Activated CD4-positive, alpha-beta memory T cell treated with anti-CD3 and anti-CD28 coated beads for 36 hours (primary cell): ENCODE results near the gene UHMK1. TPM values are rescaled to one million over a fixed set of nuclear protein-coding genes. Genes with fewer than 3 reads are reported as not detected.
"Not testable (repeated sequence)": the region's sequence is repeated elsewhere in the genome, so short reads cannot be mapped to it uniquely, and the experiment has no call there.

Experiments
- CTCF ChIA-PET: fragments of 350-600 bp; sonication (Branson Sonifier 250); formaldehyde crosslinking; loops from one replicate; lab custom pipeline; 2021; ENCODE audit warnings: antibody characterized with exemption, inconsistent platforms; lab: Charles Lee
- POLR2A ChIA-PET: fragments of 350-600 bp; sonication (Branson Sonifier 250); formaldehyde crosslinking; loops from one replicate; lab custom pipeline; 2021; ENCODE audit warnings: antibody characterized with exemption; lab: Charles Lee
- DNase-seq: peaks from one replicate; pipeline ENCODE4 v3.0.0-alpha.2; 2020
- H3K27ac Mint-ChIP-seq: one replicate; pipeline ENCODE4 v1.8.0; 2021; ENCODE audit warnings: mixed read lengths
- H3K27me3 Mint-ChIP-seq: one replicate; pipeline ENCODE4 v1.8.0; 2021; ENCODE audit warnings: mixed read lengths
- H3K36me3 Mint-ChIP-seq: one replicate; pipeline ENCODE4 v1.8.0; 2021; ENCODE audit warnings: mixed read lengths
- H3K4me1 Mint-ChIP-seq: one replicate; pipeline ENCODE4 v1.8.0; 2021; ENCODE audit warnings: low read depth, mixed read lengths
- H3K4me3 Mint-ChIP-seq: one replicate; pipeline ENCODE4 v1.8.0; 2021; ENCODE audit warnings: mild to moderate bottlenecking, mixed read lengths
- H3K9me3 Mint-ChIP-seq: one replicate; pipeline ENCODE4 v1.8.0; 2021; ENCODE audit warnings: mixed read lengths
- intact Hi-C: fragments of 100-400 bp; cut with micrococcal nuclease; formaldehyde crosslinking; loops from one replicate; pipeline ENCODE4 v1.15.1; 2023
- total RNA-seq, 2 experiments: library from RNA; stranded (reverse); gene quantifications; one replicate each; pipeline ENCODE4 v1.2.3, GENCODE V29; 2021

The UHMK1 gene
- total RNA-seq, 2 experiments from 2014 or later, result 51.0 to 51.6 TPM

DNA sequence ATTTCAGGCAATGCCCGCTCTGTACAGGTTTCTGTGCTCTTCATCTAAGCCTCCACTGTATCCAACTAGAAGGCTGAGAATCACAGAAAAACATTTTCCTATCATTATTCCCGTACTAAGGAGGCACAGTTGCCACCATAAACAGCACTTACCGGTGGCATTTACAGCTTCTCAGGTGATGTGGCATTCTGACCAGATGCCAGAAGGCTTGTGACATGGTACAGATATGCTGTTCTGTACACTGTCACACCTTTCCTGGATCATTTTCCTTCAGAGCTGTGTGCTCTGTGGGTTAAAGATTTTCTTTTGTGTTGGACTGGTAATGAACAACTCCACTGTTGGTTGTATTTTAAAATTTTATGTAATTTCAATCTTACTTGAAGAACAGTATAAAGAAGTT is 59.9 kb downstream of the UHMK1 start:
- Mint-ChIP-seq H3K4me3 (no peak overlapping the region), H3K4me1 (peaks cover 19% of the 10 kb centered on the region), H3K27ac (no peak overlapping the region), H3K27me3 (no peaks in the 10 kb centered on the region), H3K9me3 (no peaks in the 10 kb centered on the region), H3K36me3 (no peaks in the 10 kb centered on the region)
- POLR2A ChIA-PET, result no interaction called here
- intact Hi-C loops, result no loop called here
- no peak for DNase-seq
- CTCF ChIA-PET, result no interaction called here

GRCh38 chr1:162560303-162561036 is 62.9 kb downstream of the UHMK1 start:
- intact Hi-C loops, result loop anchor here (1.0 to 5.0 kb wide), 4 partner anchors 22 to 760 kb away; partner anchors contain the start of genes HSD17B7, NUF2 and UHMK1
- Mint-ChIP-seq H3K4me3 (peak overlapping the region; percentile 93), H3K27me3 (no peaks in the 10 kb centered on the region), H3K4me1 (peaks cover 37% of the 10 kb centered on the region), H3K27ac (peak overlapping the region; percentile 93), H3K36me3 (no peaks in the 10 kb centered on the region), H3K9me3 (no peaks in the 10 kb centered on the region)
- DNase-seq, result no peak
- ChIA-PET POLR2A (interaction anchor here (1.2 to 1.3 kb wide), 2 partner anchors 22 to 34 kb away, joined by 3 to 5 read pairs; no protein-coding TSS in a partner anchor), CTCF (no interaction called here)

- intact Hi-C loops, result loop anchor here (1.0 to 5.0 kb wide), 4 partner anchors 22 to 760 kb away; partner anchors contain the start of genes HSD17B7, NUF2 and UHMK1
- Mint-ChIP-seq H3K36me3 (peaks cover 1% of the 10 kb centered on the region), H3K4me1 (peaks cover 37% of the 10 kb centered on the region), H3K4me3 (peak overlapping the region; percentile 93), H3K9me3 (no peaks in the 10 kb centered on the region), H3K27ac (peak overlapping the region; percentile 93), H3K27me3 (no peaks in the 10 kb centered on the region)
- ChIA-PET CTCF (no interaction called here), POLR2A (interaction anchor here (1.0 kb wide), 2 partner anchors 56 to 63 kb away, joined by 3 read pairs; partner anchors contain the start of gene UHMK1)
- peak; percentile 98 for DNase-seq
Observed at GRCh38 chr1:162561037-162561615, 63.5 kb downstream of the UHMK1 start.

- DNase-seq, result no peak
- CTCF ChIA-PET, result no interaction called here
Observed at GRCh38 chr1:162561616-162562469, 64.2 kb downstream of the UHMK1 start, which contains the start of gene UAP1. Gene UAP1 (plus strand): TSS chr1:162561722. CDS start chr1:162566069, 4,347 bp downstream.

GRCh38 chr1:162562470-162562828 is 64.8 kb downstream of the UHMK1 start:
- peaks cover 37% of the 10 kb centered on the region for H3K4me1 Mint-ChIP-seq
- no peaks in the 10 kb centered on the region for H3K27me3 Mint-ChIP-seq
- intact Hi-C loops, result loop anchor here (5.0 kb wide), 1 partner anchor 230 kb away; the partner anchor contains the start of gene HSD17B7
- peak overlapping the region; percentile 77 for H3K4me3 Mint-ChIP-seq
- DNase-seq, result no peak
- CTCF ChIA-PET, result no interaction called here
- H3K27ac Mint-ChIP-seq, result peak overlapping the region; percentile 44
- no peaks in the 10 kb centered on the region for H3K9me3 Mint-ChIP-seq
- POLR2A ChIA-PET, result no interaction called here
- peaks cover 11% of the 10 kb centered on the region for H3K36me3 Mint-ChIP-seq

More at GRCh38 chr1:162561616-162562469, 64.2 kb downstream of the UHMK1 start, which contains the start of gene UAP1:
- peaks cover 37% of the 10 kb centered on the region for H3K4me1 Mint-ChIP-seq
- no peaks in the 10 kb centered on the region for H3K27me3 Mint-ChIP-seq
- intact Hi-C loops, result loop anchor here (1.0 to 5.0 kb wide), 4 partner anchors 23 to 759 kb away; partner anchors contain the start of genes HSD17B7, NUF2 and UHMK1
- H3K9me3 Mint-ChIP-seq, result no peaks in the 10 kb centered on the region
- H3K4me3 Mint-ChIP-seq, result peak within 1 kb of the TSS; percentile 93
- peak within 1 kb of the TSS; percentile 93 for H3K27ac Mint-ChIP-seq
- POLR2A ChIA-PET, result interaction anchor here (1.0 kb wide), 2 partner anchors 57 to 64 kb away, joined by 3 read pairs; partner anchors contain the start of gene UHMK1
- peaks cover 8% of the 10 kb centered on the region for H3K36me3 Mint-ChIP-seq

DNA sequence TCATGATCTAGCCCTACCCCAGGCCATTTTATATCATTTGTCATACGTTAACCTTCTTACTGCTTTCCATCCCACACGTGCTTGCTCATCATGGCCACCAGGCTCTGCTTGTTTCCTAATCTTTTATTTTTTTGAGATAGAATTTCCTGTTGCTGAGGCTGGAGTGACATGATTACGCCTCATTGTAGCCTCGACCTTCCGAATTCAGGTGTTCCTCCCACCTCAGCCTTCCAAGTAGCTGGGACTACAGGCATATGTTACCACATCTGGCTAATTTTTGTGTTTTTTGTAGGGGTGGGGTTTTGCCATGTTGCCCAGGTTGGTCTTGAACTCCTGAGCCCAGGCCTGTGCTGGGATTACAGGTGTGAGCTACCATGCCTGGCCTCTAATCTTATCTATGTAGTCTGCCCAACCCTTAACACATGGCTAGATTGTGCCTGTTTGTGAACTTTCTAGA is 67.2 kb downstream of the UHMK1 start:
- H3K4me1 Mint-ChIP-seq, result peaks cover 37% of the 10 kb centered on the region
- intact Hi-C loops, result loop anchor here (5.0 kb wide), 1 partner anchor 228 kb away; the partner anchor contains the start of gene HSD17B7

DNA sequence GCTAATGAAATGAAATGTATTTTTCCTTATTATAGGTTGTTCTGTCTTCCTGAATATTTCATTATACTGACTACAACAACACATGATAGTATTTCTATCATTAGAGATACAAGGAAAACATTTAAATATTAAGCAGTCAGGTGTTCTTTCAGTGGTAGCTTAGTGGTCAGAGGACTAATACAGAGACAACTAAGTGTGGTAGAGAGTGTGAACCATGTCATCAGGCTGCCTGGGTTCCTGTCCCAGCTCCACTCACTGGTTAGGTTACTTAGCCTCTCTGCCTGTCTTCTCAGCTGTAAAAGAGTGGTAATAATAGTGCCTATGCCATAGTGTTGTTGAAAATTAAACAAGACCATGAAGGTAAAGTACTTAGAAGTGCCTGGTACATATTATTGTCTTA is 67.8 kb downstream of the UHMK1 start:
- POLR2A ChIA-PET, result no interaction called here
- Mint-ChIP-seq H3K27ac (no peak overlapping the region), H3K27me3 (no peaks in the 10 kb centered on the region), H3K9me3 (no peaks in the 10 kb centered on the region), H3K4me3 (no peak overlapping the region), H3K4me1 (peaks cover 33% of the 10 kb centered on the region), H3K36me3 (peaks cover 16% of the 10 kb centered on the region)
- DNase-seq, result no peak
- CTCF ChIA-PET, result no interaction called here
- intact Hi-C loops, result no loop called here

More for the DNA sequence above, 67.2 kb downstream of the UHMK1 start:
- Mint-ChIP-seq H3K9me3 (no peaks in the 10 kb centered on the region), H3K36me3 (peaks cover 16% of the 10 kb centered on the region), H3K4me3 (no peak overlapping the region), H3K27me3 (no peaks in the 10 kb centered on the region), H3K27ac (no peak overlapping the region)
- POLR2A ChIA-PET, result no interaction called here
- DNase-seq, result no peak
- CTCF ChIA-PET, result no interaction called here

- no peaks in the 10 kb centered on the region for H3K27me3 Mint-ChIP-seq
- H3K4me1 Mint-ChIP-seq, result peaks cover 24% of the 10 kb centered on the region
- ChIA-PET POLR2A (no interaction called here), CTCF (interaction anchor here (1.4 kb wide), 1 partner anchor 46 kb away, joined by 4 read pairs; no protein-coding TSS in a partner anchor)
- H3K9me3 Mint-ChIP-seq, result no peaks in the 10 kb centered on the region
- H3K4me3 Mint-ChIP-seq, result no peak overlapping the region
- peaks cover 16% of the 10 kb centered on the region for H3K36me3 Mint-ChIP-seq
- DNase-seq, result no peak
- H3K27ac Mint-ChIP-seq, result no peak overlapping the region
- intact Hi-C loops, result no loop called here
Observed at GRCh38 chr1:162566870-162567269, 69.3 kb downstream of the UHMK1 start.

- intact Hi-C loops, result no loop called here
- ChIA-PET CTCF (no interaction called here), POLR2A (no interaction called here)
- Mint-ChIP-seq H3K4me3 (no peak overlapping the region), H3K9me3 (no peaks in the 10 kb centered on the region), H3K27me3 (no peaks in the 10 kb centered on the region), H3K36me3 (peaks cover 18% of the 10 kb centered on the region), H3K4me1 (peaks cover 15% of the 10 kb centered on the region), H3K27ac (no peak overlapping the region)
- DNase-seq, result no peak
Observed at GRCh38 chr1:162568802-162569201, 71.2 kb downstream of the UHMK1 start.

GRCh38 chr1:162570718-162571117 is 73.1 kb downstream of the UHMK1 start:
- Mint-ChIP-seq H3K4me1 (peaks cover 3% of the 10 kb centered on the region), H3K9me3 (no peaks in the 10 kb centered on the region), H3K36me3 (peaks cover 18% of the 10 kb centered on the region), H3K27me3 (no peaks in the 10 kb centered on the region), H3K4me3 (no peak overlapping the region), H3K27ac (no peak overlapping the region)
- POLR2A ChIA-PET, result no interaction called here
- intact Hi-C loops, result no loop called here
- CTCF ChIA-PET, result no interaction called here
- no peak for DNase-seq

GRCh38 chr1:162571121-162571520 is 73.5 kb downstream of the UHMK1 start:
- CTCF ChIA-PET, H3K27me3 Mint-ChIP-seq, DNase-seq, H3K4me1 Mint-ChIP-seq, intact Hi-C loops, H3K9me3 Mint-ChIP-seq, POLR2A ChIA-PET, H3K4me3 Mint-ChIP-seq, H3K27ac Mint-ChIP-seq: not testable (repeated sequence)
- peaks cover 18% of the 10 kb centered on the region for H3K36me3 Mint-ChIP-seq
